IMR-90 (cell line): ENCODE data around the gene TMEM120A. TPM values are rescaled to one million over a fixed set of nuclear protein-coding genes. Genes with fewer than 3 reads are reported as not detected.

ENCODE experiments used
- ATAC-seq: fragments of 200-7000 bp; cut with Tn5 transposase; 2 replicates; pipeline ENCODE4 v1.9.1; 2020; ENCODE audit warnings: low read depth, mild to moderate bottlenecking, moderate library complexity
- BruUV-seq: library from RNA; stranded (reverse); fragments of 400-500 nt; replicated peaks from 2 replicates; lab custom pipeline; 2021; lab: Mats Ljungman, UMichigan
- CTCF ChIA-PET: fragments of 300-600 bp; formaldehyde crosslinking; extraction: SDS; loops from one replicate; lab custom pipeline; 2021; ENCODE audit warnings: antibody characterized with exemption; lab: Yijun Ruan, JAX
- POLR2A ChIA-PET: fragments of 300-600 bp; sonication (Branson Sonifier 250); formaldehyde crosslinking; loops from one replicate; lab custom pipeline; 2022; ENCODE audit warnings: antibody characterized with exemption; ENCODE audit not compliant: unreplicated experiment; lab: Charles Lee
- DNase-seq: peaks from one replicate; pipeline ENCODE4 v3.0.0; 2013
- H2AFZ ChIP-seq: replicated peaks from 2 replicates; pipeline ENCODE3; 2013; ENCODE audit warnings: low read length, mild to moderate bottlenecking; ENCODE audit not compliant: poor library complexity
- H2AK5ac ChIP-seq: 2 replicates; pipeline ENCODE4 v1.6.1; 2013; ENCODE audit warnings: low read depth, low read length, inconsistent platforms
- H2AK9ac ChIP-seq: replicated peaks from 2 replicates; pipeline ENCODE3; 2013; ENCODE audit warnings: mild to moderate bottlenecking, low read depth, low read length, moderate library complexity; ENCODE audit not compliant: poor library complexity
- H2BK120ac ChIP-seq: 2 replicates; pipeline ENCODE4 v1.6.1; 2013; ENCODE audit warnings: low read depth, low read length, inconsistent platforms
- H2BK15ac ChIP-seq: 3 replicates; pipeline ENCODE4 v1.6.1; 2013; ENCODE audit warnings: low read depth, low read length, inconsistent platforms
- H2BK20ac ChIP-seq: 2 replicates; pipeline ENCODE4 v1.6.1; 2013; ENCODE audit warnings: low read depth, mild to moderate bottlenecking, inconsistent platforms, low read length, moderate library complexity
- H2BK5ac ChIP-seq: 2 replicates; pipeline ENCODE4 v1.6.1; 2013; ENCODE audit warnings: mild to moderate bottlenecking, low read depth, low read length, inconsistent platforms; ENCODE audit not compliant: poor library complexity, severe bottlenecking
- H3K14ac ChIP-seq: replicated peaks from 2 replicates; pipeline ENCODE4 v1.6.1; 2013; ENCODE audit warnings: low read depth, low read length, inconsistent platforms
- H3K18ac ChIP-seq: 2 replicates; pipeline ENCODE4 v1.6.1; 2013; ENCODE audit warnings: low read depth, low read length, control low read depth
- H3K23ac ChIP-seq: 2 replicates; pipeline ENCODE4 v1.6.1; 2013; ENCODE audit warnings: low read depth, low read length, inconsistent platforms
- H3K27ac ChIP-seq: 2 replicates; pipeline ENCODE4 v1.5.1; 2013; ENCODE audit warnings: mild to moderate bottlenecking, control low read depth, low read length; ENCODE audit not compliant: insufficient read depth
- H3K27me3 ChIP-seq: 2 replicates; pipeline ENCODE4 v1.6.1; 2013; ENCODE audit warnings: low read length; ENCODE audit not compliant: control insufficient read depth, insufficient read depth
- H3K36me3 ChIP-seq: 2 replicates; pipeline ENCODE4 v1.6.1; 2013; ENCODE audit warnings: low read length, mixed read lengths; ENCODE audit not compliant: control insufficient read depth, insufficient read depth
- H3K4ac ChIP-seq: 2 replicates; pipeline ENCODE4 v1.6.1; 2013; ENCODE audit warnings: low read depth, low read length, inconsistent platforms
- H3K4me1 ChIP-seq: 2 replicates; pipeline ENCODE4 v1.6.1; 2013; ENCODE audit warnings: low read length, mixed read lengths; ENCODE audit not compliant: control insufficient read depth, insufficient read depth
- H3K4me2 ChIP-seq: 2 replicates; pipeline ENCODE4 v1.6.1; 2013; ENCODE audit warnings: low read depth, mild to moderate bottlenecking, control low read depth, low read length, moderate library complexity
- H3K4me3 ChIP-seq: 2 replicates; pipeline ENCODE4 v1.5.1; 2013; ENCODE audit warnings: low read depth, mild to moderate bottlenecking, control low read depth, low read length, moderate library complexity; ENCODE audit not compliant: insufficient read depth
- H3K56ac ChIP-seq: 2 replicates; pipeline ENCODE4 v1.6.1; 2013; ENCODE audit warnings: low read length, inconsistent platforms; ENCODE audit not compliant: insufficient read depth; ENCODE audit errors: extremely low read depth
- H3K79me1 ChIP-seq, 2 experiments: 2 replicates each; pipeline ENCODE4 v1.6.1; 2013; ENCODE audit warnings: low read length in 2 of 2, inconsistent platforms in 1 of 2, low read depth in 1 of 2
- H3K9ac ChIP-seq: 2 replicates; pipeline ENCODE4 v1.6.1; 2013; ENCODE audit warnings: low read depth, low read length, control low read depth
- H3K9me1 ChIP-seq: 2 replicates; pipeline ENCODE4 v1.6.1; 2013; ENCODE audit warnings: low read length, inconsistent platforms; ENCODE audit not compliant: insufficient read depth
- H3K9me3 ChIP-seq: 2 replicates; pipeline ENCODE4 v1.6.1; 2013; ENCODE audit warnings: low read length; ENCODE audit not compliant: control insufficient read depth, insufficient read depth
- H4K20me1 ChIP-seq: 2 replicates; pipeline ENCODE4 v1.6.1; 2013; ENCODE audit warnings: low read length, inconsistent platforms; ENCODE audit not compliant: insufficient read depth
- H4K5ac ChIP-seq: 2 replicates; pipeline ENCODE4 v1.6.1; 2013; ENCODE audit warnings: mild to moderate bottlenecking, low read depth, low read length, control low read depth
- H4K8ac ChIP-seq, 2 experiments: 2 replicates each; pipeline ENCODE4 v1.6.1; 2013; ENCODE audit warnings: low read depth in 2 of 2, low read length in 2 of 2, control low read depth in 1 of 2, inconsistent platforms in 1 of 2
- H4K91ac ChIP-seq: 2 replicates; pipeline ENCODE4 v1.6.1; 2013; ENCODE audit warnings: low read depth, low read length, inconsistent platforms; ENCODE audit not compliant: insufficient read depth
- CEBPB ChIP-seq: IDR thresholded peaks from 2 replicates; pipeline ENCODE4 v1.6.1; 2012; ENCODE audit warnings: low read depth, low read length, improper control_type of control experiment
- CHD1 ChIP-seq: IDR thresholded peaks from 2 replicates; pipeline ENCODE4 v1.6.1; 2012; ENCODE audit warnings: low read depth, low read length, improper control_type of control experiment
- ELK1 ChIP-seq: fragments of 150-350 bp; IDR thresholded peaks from 2 replicates; pipeline ENCODE4 v1.6.1; 2016; ENCODE audit warnings: low read depth, mild to moderate bottlenecking, low read length, moderate library complexity, borderline replicate concordance
- MAFK ChIP-seq: IDR thresholded peaks from 2 replicates; pipeline ENCODE4 v1.6.1; 2012; ENCODE audit warnings: low read depth, low read length, improper control_type of control experiment
- MXI1 ChIP-seq: IDR thresholded peaks from 2 replicates; pipeline ENCODE4 v1.6.1; 2012; ENCODE audit warnings: low read depth, mild to moderate bottlenecking, low read length, moderate library complexity, borderline replicate concordance
- NFE2L2 ChIP-seq: fragments of 150-350 bp; IDR thresholded peaks from 2 replicates; pipeline ENCODE4 v1.6.1; 2016; ENCODE audit warnings: low read depth, mild to moderate bottlenecking, low read length
- POLR2A ChIP-seq: IDR thresholded peaks from 2 replicates; pipeline ENCODE4 v1.6.1; 2012; ENCODE audit warnings: mild to moderate bottlenecking, low read depth, low read length
- RCOR1 ChIP-seq: IDR thresholded peaks from 2 replicates; pipeline ENCODE4 v1.6.1; 2012; ENCODE audit warnings: mild to moderate bottlenecking, low read length, improper control_type of control experiment; ENCODE audit not compliant: insufficient replicate concordance
- RFX5 ChIP-seq: IDR thresholded peaks from 2 replicates; pipeline ENCODE4 v1.8.0; 2012; ENCODE audit warnings: low read depth, mild to moderate bottlenecking, low read length, moderate library complexity
- SMC3 ChIP-seq: fragments of 150-350 bp; IDR thresholded peaks from 2 replicates; pipeline ENCODE4 v1.6.1; 2016; ENCODE audit warnings: low read depth, mild to moderate bottlenecking, antibody characterized with exemption, low read length, moderate library complexity
- USF2 ChIP-seq: fragments of 150-350 bp; IDR thresholded peaks from 2 replicates; pipeline ENCODE4 v1.6.1; 2017; ENCODE audit warnings: mild to moderate bottlenecking, antibody characterized with exemption, low read length, low read depth
- WGBS, 2 experiments: methylation state at CpG; one replicate each; pipeline versions ENCODE4 v1.1.5 to v1.1.7; 2013; ENCODE audit warnings: missing lambda C conversion rate in 2 of 2; ENCODE audit not compliant: insufficient read length in 1 of 2; ENCODE audit errors: extremely low coverage in 2 of 2; 5-methylcytosine and 5-hydroxymethylcytosine counted together
- dilution Hi-C: fragments of 300-500 bp; cut with HindIII; formaldehyde crosslinking; loops from one replicate; pipeline ENCODE4 v1.14.3; 2018; ENCODE audit warnings: low sequenced_read_pairs; ENCODE audit not compliant: unreplicated experiment
- in situ Hi-C: fragments of 300-500 bp; cut with MboI; formaldehyde crosslinking; loops from 3 replicates; pipeline ENCODE4 v1.14.3; 2019; ENCODE audit warnings: low sequenced_read_pairs, inconsistent platforms, mixed read lengths
- intact Hi-C: fragments of 100-400 bp; cut with micrococcal nuclease; formaldehyde crosslinking; loops from 2 replicates; pipeline ENCODE4 v1.10.0; 2022
- polyA plus RNA-seq, 3 experiments: library from polyadenylated mRNA; depleted of rRNA; stranded (reverse); fragments of >200 nt; gene quantifications; 2 replicates each; pipeline ENCODE4 v1.2.3, GENCODE V29; 2012; ENCODE audit warnings: low replicate concordance in 1 of 3
- total RNA-seq: library from RNA; depleted of rRNA; stranded (reverse); fragments of >200 nt; gene quantifications from 2 replicates; pipeline ENCODE4 v1.2.3, GENCODE V29; 2012

Gene TMEM120A
- total and polyA plus RNA-seq, 2 of the 4 experiments (the other 2 are of a cell fraction): 32.1 to 39.3 TPM

GRCh38 chr7:75980430-75981202 is 13.8 kb downstream of the TMEM120A start:
- H4K91ac ChIP-seq: no peak overlapping the region
- H3K4me3 ChIP-seq: no peak overlapping the region
- no peaks in the 10 kb centered on the region for H3K79me1 ChIP-seq
- no peak overlapping the region for H3K14ac ChIP-seq
- H3K56ac ChIP-seq: no peak overlapping the region
- H2AK9ac ChIP-seq: peak overlapping the region; percentile 42
- no peak for TF ChIP-seq CEBPB
- TF ChIP-seq RCOR1: no peak
- no peak for TF ChIP-seq USF2
- no peak for TF ChIP-seq SMC3
- no peak for TF ChIP-seq NFE2L2
- no peak for TF ChIP-seq MXI1
- no peak for TF ChIP-seq MAFK
- no peak for TF ChIP-seq CHD1
- TF ChIP-seq POLR2A: no peak
- no peak for TF ChIP-seq RFX5
- TF ChIP-seq ELK1: no peak
- H2BK20ac ChIP-seq: no peak overlapping the region
- H3K18ac ChIP-seq: no peak overlapping the region
- intact Hi-C loops (no loop called here), dilution Hi-C loops (no loop called here), in situ Hi-C loops (no loop called here)
- no peak overlapping the region for H2BK5ac ChIP-seq
- H3K9ac ChIP-seq: no peak overlapping the region
- H4K5ac ChIP-seq: no peak overlapping the region
- H3K4me1 ChIP-seq: no peaks in the 10 kb centered on the region
- no peaks in the 10 kb centered on the region for H3K9me1 ChIP-seq
- no peak overlapping the region for H4K8ac ChIP-seq
- no peak overlapping the region for H3K4me2 ChIP-seq
- H3K4ac ChIP-seq: no peak overlapping the region
- 90% methylated on average over 25 of the region's 29 CpGs; no CpG with 5 or more reads in 1 of the 2 experiments for WGBS, 2 experiments
- H2BK15ac ChIP-seq: no peak overlapping the region
- no peak overlapping the region for H3K23ac ChIP-seq
- no peak for ATAC-seq
- no peak for DNase-seq
- no peaks in the 10 kb centered on the region for H3K9me3 ChIP-seq
- CTCF ChIA-PET: no interaction called here
- no peaks in the 10 kb centered on the region; the same call in 1 of the 2 replicates for H4K20me1 ChIP-seq
- POLR2A ChIA-PET: no interaction called here
- no peak overlapping the region for H3K27ac ChIP-seq
- H3K27me3 ChIP-seq: no peaks in the 10 kb centered on the region
- H3K36me3 ChIP-seq: peaks cover 55% of the 10 kb centered on the region
- H2AK5ac ChIP-seq: no peak overlapping the region
- H2BK120ac ChIP-seq: no peak overlapping the region
- no peak overlapping the region for H2AFZ ChIP-seq
- BruUV-seq: no TSS peak
